Fibroblast of lung (primary cell): ENCODE measurements around the gene ROBO2.

ENCODE experiments used
- CTCF ChIP-seq, 2 donors: IDR thresholded peaks in 1 of 2; conservative IDR thresholded peaks in 1 of 2; 1 replicate in 1 of 2; 2 replicates in 1 of 2; pipeline ENCODE4 v1.5.1; 2011 to 2012; ENCODE audit warnings: low read length in 2 of 2, control low read depth in 1 of 2, inconsistent platforms in 1 of 2, low read depth in 1 of 2, mild to moderate bottlenecking in 1 of 2
- EZH2 ChIP-seq: IDR thresholded peaks from 2 replicates; pipeline ENCODE4 v1.5.1; 2012; ENCODE audit warnings: low read length, control low read depth, mild to moderate bottlenecking; ENCODE audit errors: missing control alignments

DNA sequence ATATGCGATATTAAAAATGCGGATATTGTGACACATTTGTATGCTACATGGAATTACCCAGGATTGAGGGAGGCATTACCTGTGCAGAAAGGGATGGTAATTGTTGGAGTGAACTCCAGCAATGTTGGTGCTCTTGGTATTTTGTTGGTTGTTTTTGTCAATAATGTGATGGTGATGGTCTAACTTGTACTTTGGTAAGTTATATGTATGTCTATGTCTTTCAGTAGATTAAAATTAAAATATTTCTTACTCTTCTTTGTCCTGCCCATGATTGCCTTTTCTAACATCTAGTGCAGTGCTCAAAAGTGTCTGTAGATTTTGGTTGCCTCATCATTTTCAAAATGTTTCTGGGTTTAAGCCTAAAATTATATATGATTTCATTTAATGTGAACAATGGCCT, 192.7 kb downstream of the ROBO2 start:
- TF ChIP-seq CTCF (conservative IDR thresholded peaks at IDR 0.05 in 1 of 2, IDR thresholded peaks at IDR 0.05 in 1 of 2; ENCODE audit: low read depth in 1 of 2, low read length in 2 of 2) (no peak), EZH2 (no peak)
